GM23248 (cell line): ENCODE measurements around the gene CAPN2.

ENCODE experiments used
- EZH2 ChIP-seq: fragments of 200-600 bp; sonication (generic); IDR thresholded peaks from 2 replicates; pipeline ENCODE4 v1.6.1; 2018; ENCODE audit warnings: antibody characterized with exemption, mild to moderate bottlenecking; ENCODE audit not compliant: insufficient read depth, poor library complexity, severe bottlenecking
- EZH2phosphoT487 ChIP-seq: fragments of 200-600 bp; sonication (generic); IDR thresholded peaks from 2 replicates; pipeline ENCODE4 v1.6.1; 2018; ENCODE audit warnings: antibody characterized with exemption, moderate library complexity, mild to moderate bottlenecking, low read depth; ENCODE audit not compliant: insufficient read depth

- no peak for TF ChIP-seq EZH2
- TF ChIP-seq EZH2phosphoT487, result no peak
These were observed 18.9 kb downstream of the CAPN2 start for GRCh38 chr1:223731133-223731770.
